NCI-H146 treated with DMSO at 0.1 percent for 48 hours (cell line): ENCODE results near the gene GNB2.
"Not testable (repeated sequence)": the region's sequence is repeated elsewhere in the genome, so short reads cannot be mapped to it uniquely, and the experiment has no call there.

ENCODE experiments used
- DNase-seq: peaks from one replicate; lab custom pipeline; 2025; ENCODE audit not compliant: unreplicated experiment; lab: John Stamatoyannopoulos, UW

GNB2 gene

GRCh38 chr7:100694098-100694745 is 20.7 kb downstream of the GNB2 start, which contains the start of gene GIGYF1:
GIGYF1 (minus strand) TSS chr7:100694250; CDS start chr7:100688238, 6,012 bp downstream.
- DNase-seq, result peak; percentile 18

DNA sequence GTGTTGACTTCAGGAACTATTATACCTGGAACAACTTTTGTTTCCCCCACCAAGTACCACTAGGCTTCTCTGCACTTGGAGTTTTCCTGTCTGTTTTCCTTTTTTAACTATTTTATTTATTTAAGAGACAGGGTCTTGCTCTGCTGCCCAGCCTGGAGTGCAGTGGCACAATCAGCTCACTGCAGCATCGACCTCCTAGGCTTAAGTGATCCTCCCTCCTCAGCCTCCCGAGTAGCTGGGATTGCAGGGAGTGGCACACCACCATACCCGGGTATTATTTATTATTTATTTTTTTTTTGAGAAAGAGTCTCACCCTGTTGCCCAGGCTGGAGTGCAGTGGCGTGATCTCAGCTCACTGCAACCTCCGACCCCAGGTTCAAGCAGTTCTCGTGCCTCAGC is 22.6 kb downstream of the GNB2 start:
- DNase-seq, result no peak

DNA sequence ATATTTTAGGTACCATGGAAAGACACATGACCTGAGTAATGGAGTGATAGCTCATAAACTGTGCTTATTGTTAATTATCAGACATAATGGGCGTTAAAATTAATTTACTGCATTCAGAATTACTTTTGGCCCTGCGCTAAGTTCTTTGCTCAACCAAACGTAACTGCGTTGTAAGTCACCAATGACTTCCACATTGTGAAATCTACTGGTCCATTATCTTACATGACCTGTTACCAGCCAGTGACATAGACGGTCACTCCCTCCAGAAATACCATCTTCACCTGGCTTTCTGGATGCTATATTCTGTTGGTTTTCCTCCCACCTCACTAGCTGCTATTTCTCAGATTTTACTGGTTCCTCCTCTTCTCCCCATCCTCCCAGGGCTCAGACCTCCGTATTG is 25.5 kb downstream of the GNB2 start:
- DNase-seq, result no peak

GRCh38 chr7:100701089-100701488 is 27.5 kb downstream of the GNB2 start:
- not testable (repeated sequence) for DNase-seq

- peak; percentile 33 for DNase-seq
Measured at GRCh38 chr7:100705320-100705752, 31.8 kb downstream of the GNB2 start.

DNA sequence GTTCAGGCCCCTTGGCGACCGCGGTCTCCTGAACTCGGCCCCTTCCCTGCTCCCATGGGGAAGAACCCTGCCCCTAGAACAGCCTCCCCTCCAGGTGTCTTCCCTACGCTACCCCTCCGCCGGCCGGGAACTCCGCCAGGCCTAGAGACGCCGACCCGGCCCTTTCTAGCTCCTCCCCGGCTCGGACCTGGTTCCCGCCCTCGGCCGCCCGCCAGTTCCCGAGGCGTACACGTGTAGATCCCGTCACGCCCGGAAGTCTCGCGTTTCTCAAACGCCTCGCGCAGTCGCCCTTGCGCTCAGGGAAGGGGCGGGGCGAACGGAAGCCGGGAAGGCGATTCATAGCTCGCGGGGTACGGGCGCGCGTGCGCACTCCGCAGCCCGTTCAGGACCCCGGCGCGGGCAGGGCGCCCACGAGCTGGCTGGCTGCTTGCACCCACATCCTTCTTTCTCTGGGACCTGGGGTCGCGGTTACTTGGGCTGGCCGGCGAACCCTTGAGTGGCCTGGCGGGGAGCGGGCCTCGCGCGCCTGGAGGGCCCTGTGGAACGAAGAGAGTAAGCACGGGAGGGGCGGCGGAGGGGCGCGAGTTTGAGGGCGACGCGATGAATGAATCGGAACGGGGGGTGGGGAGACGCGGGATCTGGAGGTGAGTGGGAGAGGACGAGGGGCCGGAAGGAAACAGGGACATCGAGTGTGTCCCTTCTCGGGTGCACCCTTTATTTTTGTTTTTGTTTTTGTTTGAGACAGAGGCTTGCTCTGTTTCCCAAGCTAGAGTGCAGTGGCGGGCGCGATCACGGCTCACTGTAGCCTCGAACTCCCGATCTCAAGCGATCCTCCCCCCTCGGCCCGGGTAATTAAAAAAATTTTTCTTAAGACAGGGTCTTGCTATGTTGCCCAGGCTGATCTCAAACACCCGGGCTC is 32.5 kb downstream of the GNB2 start, which contains the start of gene POP7:
POP7 (plus strand) TSS at position 369 of the 919 bp plus-strand sequence. CDS start 710 bp downstream, outside the sequence.
- peak; percentile 91 for DNase-seq

GRCh38 chr7:100706672-100707311 is 33.3 kb downstream of the GNB2 start:
- no peak for DNase-seq

DNA sequence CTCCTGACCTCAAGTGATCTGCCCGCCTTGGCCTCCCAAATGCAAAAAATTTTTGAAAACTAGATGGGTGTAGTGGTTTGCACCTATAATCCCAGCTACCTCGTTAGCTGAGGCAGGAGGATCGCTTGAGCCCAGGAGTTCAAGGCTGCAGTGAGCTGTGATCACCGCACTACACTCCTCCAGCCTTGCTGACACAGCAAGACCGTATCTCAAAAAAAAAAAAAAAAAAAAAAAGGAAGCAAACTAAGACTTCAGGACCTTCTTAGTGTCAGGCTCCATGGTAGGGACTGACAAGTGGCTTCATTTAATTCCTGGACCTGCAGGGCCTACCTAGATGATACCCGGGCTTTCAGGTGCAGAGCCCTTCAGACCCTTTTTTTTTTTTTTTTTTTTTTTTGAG is 34.9 kb downstream of the GNB2 start:
- no peak for DNase-seq

DNA sequence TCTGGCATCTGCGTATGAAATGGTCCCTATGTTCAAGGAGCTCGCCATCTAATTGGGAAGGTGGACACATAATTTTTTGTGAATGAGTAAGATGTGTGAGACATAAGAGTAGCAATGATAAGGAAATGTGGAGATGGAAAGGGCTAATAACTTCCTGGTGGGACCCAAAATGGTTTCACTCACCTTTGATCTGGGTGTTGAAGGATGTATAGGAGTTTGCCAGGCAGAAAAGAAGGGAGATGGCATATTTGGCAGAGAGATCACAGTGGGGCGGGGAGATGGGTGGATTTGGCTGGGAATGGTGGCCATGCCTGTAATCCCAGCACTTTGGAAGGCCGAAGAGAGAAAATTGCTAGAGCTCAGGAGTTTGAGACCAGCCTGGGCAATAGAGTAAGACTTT is 36.9 kb downstream of the GNB2 start:
- no peak for DNase-seq

GRCh38 chr7:100711369-100711768 is 37.8 kb downstream of the GNB2 start:
- DNase-seq, result no peak

GRCh38 chr7:100714725-100715124 is 41.2 kb downstream of the GNB2 start:
- no peak for DNase-seq

- DNase-seq, result not testable (repeated sequence)
Measured at GRCh38 chr7:100717073-100717472, 43.5 kb downstream of the GNB2 start.

DNA sequence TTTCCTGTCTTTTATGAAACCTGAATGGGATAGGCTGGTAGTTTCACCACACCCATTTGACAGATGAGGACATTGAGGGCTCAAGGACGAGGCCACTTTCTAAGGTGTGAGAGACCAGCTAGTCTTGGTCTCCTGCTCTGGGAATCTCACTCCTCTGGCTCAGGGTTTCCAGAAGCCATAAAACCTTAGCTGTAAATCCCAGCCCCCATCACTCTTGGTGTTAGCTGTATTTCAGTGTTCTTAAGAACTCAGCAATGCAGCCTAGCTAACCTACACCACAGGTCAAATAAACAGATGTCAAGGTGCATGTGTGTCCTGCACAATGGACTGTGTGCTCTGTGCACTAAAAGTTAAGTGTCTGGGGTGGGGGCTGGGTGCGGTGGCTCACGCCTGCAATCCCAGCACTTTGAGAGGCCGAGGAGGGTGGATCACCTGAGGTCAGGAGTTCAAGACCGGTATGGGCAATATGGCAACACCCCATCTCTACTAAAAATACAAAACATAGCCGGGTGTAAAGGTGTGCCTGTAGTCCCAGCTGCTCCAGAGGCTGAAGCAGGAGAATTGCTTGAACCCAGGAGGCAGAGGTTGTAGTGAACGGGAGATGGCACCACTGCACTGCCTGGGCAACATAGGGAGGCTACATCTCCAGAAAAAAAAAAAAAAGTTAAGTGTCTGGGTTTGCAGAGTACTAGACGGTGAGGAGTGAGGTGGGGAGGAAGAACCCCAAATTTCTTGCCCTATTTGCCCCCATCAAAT is 46.2 kb downstream of the GNB2 start:
- no peak for DNase-seq

GRCh38 chr7:100720279-100720670 is 46.7 kb downstream of the GNB2 start, which contains the start of gene EPO:
EPO (plus strand) TSS chr7:100720468; CDS start chr7:100720981, 513 bp downstream.
- DNase-seq, result no peak

DNA sequence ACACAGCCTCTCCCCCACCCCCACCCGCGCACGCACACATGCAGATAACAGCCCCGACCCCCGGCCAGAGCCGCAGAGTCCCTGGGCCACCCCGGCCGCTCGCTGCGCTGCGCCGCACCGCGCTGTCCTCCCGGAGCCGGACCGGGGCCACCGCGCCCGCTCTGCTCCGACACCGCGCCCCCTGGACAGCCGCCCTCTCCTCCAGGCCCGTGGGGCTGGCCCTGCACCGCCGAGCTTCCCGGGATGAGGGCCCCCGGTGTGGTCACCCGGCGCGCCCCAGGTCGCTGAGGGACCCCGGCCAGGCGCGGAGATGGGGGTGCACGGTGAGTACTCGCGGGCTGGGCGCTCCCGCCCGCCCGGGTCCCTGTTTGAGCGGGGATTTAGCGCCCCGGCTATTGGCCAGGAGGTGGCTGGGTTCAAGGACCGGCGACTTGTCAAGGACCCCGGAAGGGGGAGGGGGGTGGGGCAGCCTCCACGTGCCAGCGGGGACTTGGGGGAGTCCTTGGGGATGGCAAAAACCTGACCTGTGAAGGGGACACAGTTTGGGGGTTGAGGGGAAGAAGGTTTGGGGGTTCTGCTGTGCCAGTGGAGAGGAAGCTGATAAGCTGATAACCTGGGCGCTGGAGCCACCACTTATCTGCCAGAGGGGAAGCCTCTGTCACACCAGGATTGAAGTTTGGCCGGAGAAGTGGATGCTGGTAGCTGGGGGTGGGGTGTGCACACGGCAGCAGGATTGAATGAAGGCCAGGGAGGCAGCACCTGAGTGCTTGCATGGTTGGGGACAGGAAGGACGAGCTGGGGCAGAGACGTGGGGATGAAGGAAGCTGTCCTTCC is 47.3 kb downstream of the GNB2 start:
- no peak for DNase-seq

DNA sequence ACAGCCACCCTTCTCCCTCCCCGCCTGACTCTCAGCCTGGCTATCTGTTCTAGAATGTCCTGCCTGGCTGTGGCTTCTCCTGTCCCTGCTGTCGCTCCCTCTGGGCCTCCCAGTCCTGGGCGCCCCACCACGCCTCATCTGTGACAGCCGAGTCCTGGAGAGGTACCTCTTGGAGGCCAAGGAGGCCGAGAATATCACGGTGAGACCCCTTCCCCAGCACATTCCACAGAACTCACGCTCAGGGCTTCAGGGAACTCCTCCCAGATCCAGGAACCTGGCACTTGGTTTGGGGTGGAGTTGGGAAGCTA is 47.9 kb downstream of the GNB2 start:
- DNase-seq, result no peak

- no peak for DNase-seq
Measured at GRCh38 chr7:100722480-100723212, 49.1 kb downstream of the GNB2 start.

- DNase-seq, result no peak
Measured at GRCh38 chr7:100723732-100724275, 50.3 kb downstream of the GNB2 start.

- not testable (repeated sequence) for DNase-seq
Measured at GRCh38 chr7:100724364-100724763, 50.8 kb downstream of the GNB2 start.
